ENCODE data around the gene CMSS1.

CMSS1 gene

DNA sequence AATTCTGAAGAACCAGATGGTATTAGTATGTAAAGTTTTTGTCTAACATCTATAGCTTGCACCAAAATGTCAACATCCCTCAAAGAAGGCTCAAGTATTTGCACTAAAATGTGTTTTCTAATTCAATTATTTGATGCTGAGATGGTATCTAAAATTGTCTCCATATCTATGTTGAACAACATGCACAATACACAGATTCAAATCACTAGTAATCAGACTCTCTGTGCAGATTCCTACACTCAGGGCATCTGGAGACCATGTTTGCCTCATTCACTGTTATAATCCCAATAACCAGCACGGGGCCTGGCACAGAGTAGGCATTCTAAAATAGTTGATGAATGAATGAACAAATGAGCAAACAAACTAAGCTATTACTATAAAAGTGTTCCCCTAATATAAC is 294.1 kb downstream of the CMSS1 start:
- no peak for DNase-seq

DNA sequence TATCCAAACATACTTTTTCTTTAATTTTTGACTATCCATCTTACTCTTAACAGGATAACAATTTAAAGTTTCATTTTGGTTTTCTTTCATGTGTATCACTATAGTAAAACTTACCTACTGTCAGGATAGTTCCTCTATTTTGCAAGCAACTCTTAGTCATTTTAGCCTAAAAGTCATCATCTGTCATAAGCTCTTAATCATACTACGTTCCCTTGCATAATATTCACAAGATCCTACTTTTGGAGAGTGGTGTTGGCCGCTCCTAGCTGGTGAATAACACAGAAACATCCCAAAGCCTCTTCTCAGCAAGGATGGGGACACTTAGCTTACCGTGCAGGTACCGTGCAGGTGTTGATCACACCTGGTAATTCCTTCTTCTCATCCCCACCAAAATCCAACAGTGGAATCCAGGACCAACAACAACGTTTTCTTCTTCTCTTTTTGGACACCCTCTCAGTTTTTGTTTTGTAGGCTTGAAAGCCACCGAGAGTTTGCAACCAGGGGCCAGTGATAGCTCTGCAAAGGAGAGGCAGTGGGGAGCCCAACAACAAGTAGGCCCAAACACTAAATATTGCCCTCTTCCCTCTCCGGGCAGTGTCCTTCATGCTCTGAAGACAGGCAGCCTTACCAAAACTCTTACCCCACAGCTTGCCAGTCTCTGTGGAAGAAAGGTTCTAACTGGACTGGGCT is 296.2 kb downstream of the CMSS1 start:
- DNase-seq: no peak

DNA sequence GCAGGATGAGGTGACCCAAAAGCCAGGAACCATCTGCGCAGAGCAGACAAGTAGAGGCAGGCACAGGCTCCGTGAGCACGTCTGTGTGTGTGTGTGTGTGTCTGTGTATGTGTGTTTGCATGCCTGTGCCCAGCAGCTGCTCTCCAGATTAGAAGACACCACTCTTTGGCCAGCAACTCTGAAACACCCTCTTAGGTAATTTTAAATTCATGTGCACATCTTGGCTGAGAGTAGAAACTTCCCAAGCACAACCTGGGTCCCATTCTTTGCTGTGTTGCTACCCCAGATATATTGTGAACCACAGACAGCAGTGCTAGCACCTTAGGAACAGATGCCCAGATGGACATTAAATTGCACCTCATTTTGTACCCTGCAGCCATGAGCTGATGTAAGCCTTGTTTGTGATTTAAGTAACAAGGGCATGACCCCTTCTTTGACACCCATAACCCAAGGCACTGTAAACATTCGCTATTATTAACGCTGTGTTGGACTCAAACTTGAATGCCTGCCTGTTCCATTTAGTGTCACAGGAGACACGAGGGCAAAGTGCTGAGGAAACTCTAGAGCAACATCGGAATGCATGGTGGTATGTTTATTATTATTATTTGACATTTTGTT is 296.9 kb downstream of the CMSS1 start, which contains the start of gene FILIP1L:
TSS of gene FILIP1L (minus strand) at position 89 of the 618 bp plus-strand sequence.
- DNase-seq: no peak

DNA sequence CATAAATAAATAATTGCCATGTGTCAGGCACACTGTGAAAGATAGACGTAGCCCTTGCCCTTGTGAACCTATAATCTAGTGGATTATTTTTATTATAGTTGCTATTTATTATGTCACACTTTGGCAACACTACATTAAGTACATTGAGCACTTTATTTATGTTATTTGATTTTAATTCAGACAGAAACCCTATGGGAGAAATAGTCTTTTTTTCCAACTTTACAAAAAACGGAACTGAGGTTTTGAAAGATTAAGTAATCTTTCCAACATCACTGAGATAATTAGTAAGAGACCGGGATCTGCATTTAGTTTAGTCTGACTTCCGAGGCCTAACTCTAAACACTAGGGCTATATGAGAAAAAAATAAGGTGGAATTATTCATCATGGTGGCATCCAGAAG is 299.4 kb downstream of the CMSS1 start:
- no peak for DNase-seq

DNA sequence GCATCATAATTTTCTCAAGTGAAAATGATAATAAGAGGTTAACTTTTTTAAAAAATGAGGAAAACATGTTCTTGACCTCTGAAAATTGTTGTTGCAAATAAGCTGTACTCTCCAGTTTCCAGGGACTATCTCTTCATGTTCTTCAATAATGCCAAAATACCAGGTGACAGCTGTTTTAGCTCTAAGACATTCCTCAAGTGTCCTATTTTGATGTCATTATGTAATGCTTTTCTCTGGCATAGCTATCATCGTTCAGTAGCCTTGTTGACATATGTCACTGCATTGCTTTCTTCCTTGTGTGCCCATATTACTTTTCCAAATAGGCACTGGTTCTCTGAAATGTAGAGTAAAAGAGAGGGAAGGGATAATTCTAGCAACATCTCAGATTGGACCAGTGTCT is 302.4 kb downstream of the CMSS1 start:
- no peak for DNase-seq

- no peak for DNase-seq
These were observed 303.0 kb downstream of the CMSS1 start for GRCh38 chr3:100120693-100121092.

- DNase-seq: peak; percentile 5
These were observed 304.7 kb downstream of the CMSS1 start for GRCh38 chr3:100122321-100122720.

DNA sequence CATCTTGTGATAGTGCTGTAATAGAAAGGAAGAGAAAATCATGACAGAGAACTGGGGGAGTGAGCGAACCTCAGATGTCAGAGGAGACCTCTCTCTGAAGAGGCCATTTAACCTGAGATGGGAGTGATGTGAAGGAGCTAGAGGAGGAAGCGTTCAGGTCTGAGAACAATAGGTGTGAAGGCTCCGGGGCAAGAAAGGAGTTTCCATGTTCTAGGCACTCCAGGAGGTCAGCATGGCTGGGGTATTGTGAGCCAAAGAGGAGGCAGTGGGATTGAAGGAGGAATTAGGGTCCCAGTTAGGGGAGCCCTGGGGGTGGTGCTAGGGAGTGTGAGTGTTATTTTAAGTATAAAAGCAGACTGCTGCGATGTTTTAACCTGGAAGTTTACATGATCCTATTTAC is 305.4 kb downstream of the CMSS1 start:
- no peak for DNase-seq

GRCh38 chr3:100124201-100124761 is 306.6 kb downstream of the CMSS1 start:
- no peak for DNase-seq

GRCh38 chr3:100125161-100125938 is 307.7 kb downstream of the CMSS1 start:
- no peak for DNase-seq

GRCh38 chr3:100127792-100128191 is 310.1 kb downstream of the CMSS1 start:
- no peak for DNase-seq

- DNase-seq: no peak
These were observed 310.9 kb downstream of the CMSS1 start for GRCh38 chr3:100128565-100128964.

- DNase-seq: no peak
These were observed 312.3 kb downstream of the CMSS1 start for GRCh38 chr3:100129941-100130340.

DNA sequence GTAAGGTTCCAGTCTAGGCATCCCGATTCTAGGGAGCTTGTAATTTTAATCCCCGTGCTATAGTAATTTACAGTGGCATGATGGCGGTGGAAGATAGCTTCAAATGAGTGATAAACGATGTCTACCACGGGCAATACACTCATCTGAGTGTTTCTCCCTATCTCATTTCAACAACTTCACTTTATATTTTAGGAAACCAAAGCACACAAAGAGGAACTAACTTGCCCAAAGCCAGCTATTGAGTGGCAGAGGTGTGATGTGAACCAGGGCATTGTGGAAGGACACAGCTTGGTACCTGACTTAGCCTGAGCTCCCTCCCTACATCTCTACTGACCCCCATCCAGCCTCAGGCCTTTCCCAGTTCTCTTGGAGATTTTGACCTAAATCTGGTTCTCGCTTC is 313.6 kb downstream of the CMSS1 start:
- no peak for DNase-seq

- DNase-seq: no peak
These were observed 319.3 kb downstream of the CMSS1 start for GRCh38 chr3:100136921-100137320.

- no peak for DNase-seq
These were observed 323.3 kb downstream of the CMSS1 start for GRCh38 chr3:100140976-100141375.

- DNase-seq: no peak
These were observed 323.9 kb downstream of the CMSS1 start for GRCh38 chr3:100141586-100141985.

DNA sequence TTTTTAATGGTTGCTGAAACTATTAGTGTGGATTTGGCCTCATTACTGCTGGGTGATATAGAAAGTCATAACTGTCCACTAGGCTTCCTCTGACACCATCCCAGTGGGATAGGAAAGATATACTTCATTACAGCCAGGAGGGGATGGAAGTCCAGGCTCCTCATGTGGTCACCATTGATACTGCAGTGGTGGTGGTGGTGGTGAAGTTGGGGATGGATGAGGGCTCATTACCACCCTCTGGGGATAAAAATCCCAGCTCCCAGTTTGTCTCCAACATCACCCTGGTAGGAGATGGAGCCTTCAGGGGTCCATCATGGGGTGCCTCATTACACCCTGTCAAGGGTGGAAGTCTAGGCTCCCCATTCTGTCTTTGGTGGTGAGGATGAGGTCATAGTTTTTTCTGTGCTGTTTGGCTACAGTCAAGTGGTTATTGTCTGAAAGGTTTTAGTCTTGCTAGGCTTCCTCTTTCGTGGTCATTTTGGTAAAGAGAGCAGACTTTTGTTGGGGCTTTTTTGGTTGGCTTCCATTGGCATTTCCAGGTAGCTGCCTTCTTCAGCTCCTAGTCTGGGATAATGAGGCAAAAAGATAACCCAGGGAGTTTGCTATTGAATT is 326.7 kb downstream of the CMSS1 start:
- DNase-seq: no peak

- no peak for DNase-seq
These were observed 331.5 kb downstream of the CMSS1 start for GRCh38 chr3:100149130-100149529.

DNA sequence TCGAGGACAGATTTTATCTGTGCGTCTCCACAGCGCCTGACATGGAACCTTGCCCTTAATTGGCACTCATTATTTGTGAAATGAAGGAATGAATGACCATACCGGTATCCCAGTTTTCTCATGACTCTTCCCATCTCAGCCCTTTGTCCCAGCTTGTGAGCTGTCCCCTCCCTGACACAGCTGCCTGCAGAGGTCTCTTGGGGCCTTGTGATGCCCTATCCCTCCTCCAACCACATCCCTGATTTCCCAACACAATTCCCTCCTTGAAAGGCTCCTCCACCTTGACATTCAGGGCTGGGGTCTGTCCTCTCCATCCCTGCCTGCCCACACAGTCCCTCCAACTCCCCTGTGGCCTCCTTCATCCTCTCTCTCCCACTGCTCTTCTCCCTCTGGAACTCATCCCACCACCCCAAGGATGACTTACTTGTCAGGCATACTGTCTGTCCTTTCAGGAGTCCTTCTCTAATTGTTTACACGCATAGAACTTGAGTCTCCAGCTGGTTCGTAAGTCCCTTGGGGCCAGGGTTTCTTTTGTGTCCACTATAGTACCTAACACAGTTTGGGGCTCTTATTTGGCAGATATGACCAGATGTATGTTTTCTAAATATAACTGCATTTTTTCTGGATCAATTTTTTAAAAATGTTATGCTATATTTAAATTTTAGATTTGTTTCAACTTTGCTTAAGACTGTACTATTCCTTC is 332.2 kb downstream of the CMSS1 start:
- no peak for DNase-seq

DNA sequence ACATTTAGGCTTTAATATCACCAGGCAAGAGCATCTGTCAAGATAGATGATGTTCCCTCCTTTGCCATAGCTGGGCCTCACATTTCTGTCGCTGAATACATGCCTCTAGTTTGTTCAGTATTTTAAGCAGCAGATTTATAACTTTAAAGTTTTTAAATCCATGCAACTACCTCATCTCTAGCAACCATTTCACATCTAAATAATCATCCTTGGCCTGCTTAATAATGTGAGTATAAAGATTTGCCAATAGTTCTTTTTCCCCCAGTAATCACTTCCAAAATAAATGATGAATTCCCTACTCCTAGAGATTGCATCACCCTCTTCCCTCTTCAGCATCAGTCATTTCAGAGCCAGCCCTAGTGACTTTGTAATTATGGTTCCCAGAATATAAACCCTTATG is 332.8 kb downstream of the CMSS1 start:
- no peak for DNase-seq

DNA sequence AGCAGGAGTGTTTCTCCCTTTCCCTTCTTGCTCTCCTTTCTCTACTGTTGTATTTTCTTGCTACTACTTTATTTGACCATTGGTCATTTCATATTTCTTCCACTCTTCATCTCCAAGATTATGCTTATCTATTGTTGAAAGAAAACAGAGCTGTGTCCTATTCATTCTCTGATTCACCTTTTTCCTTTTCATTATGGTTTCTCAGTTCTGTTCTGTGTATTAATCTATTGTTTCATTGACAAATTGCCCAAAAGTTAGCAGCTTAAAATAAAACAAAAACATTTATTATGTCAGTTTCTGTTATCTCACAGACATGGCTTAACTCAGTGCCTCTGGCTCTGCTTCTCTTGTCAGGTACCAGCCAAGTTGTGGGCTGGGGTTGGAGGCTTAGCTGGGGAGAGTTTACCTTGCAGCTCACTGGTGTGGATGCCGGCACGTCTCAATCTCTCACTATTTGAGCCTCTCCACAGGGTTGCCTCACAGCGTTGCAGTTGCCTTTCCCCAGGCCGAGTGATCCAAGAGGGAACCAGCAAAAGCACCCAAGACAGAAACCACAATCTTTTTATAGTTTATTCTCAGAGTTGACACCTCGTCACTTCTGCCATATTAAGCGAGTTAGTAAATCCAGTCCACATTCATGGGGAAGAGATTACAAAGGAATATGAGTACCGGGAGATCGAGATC is 333.5 kb downstream of the CMSS1 start:
- DNase-seq: no peak
